CD4-positive, alpha-beta T cell treated with Interleukin-6 for 4 hours (primary cell): ENCODE measurements around the gene NPIPB5.
"Not testable (repeated sequence)": the region's sequence is repeated elsewhere in the genome, so short reads cannot be mapped to it uniquely, and the experiment has no call there.

Experiments used
- DNase-seq: peaks from one replicate; pipeline ENCODE4 v3.0.0-alpha.2; 2020; ENCODE audit warnings: mixed read lengths

NPIPB5 gene

GRCh38 chr16:22510591-22510990, at the start of gene NPIPB5:
Gene NPIPB5 (plus strand): TSS chr16:22510891. CDS start chr16:22513802, 2,911 bp downstream.
- not testable (repeated sequence) for DNase-seq

GRCh38 chr16:22468846-22469245, 41.8 kb upstream of the NPIPB5 start:
- not testable (repeated sequence) for DNase-seq

- not testable (repeated sequence) for DNase-seq
These were observed 27.3 kb downstream of the NPIPB5 start for GRCh38 chr16:22537996-22538395.

- not testable (repeated sequence) for DNase-seq
These were observed 34.1 kb downstream of the NPIPB5 start for GRCh38 chr16:22544809-22545208.

- DNase-seq, result not testable (repeated sequence)
These were observed 35.9 kb downstream of the NPIPB5 start for GRCh38 chr16:22546630-22547029.

- not testable (repeated sequence) for DNase-seq
These were observed 36.6 kb downstream of the NPIPB5 start for GRCh38 chr16:22547170-22547765.

- DNase-seq, result not testable (repeated sequence)
These were observed 39.2 kb downstream of the NPIPB5 start for GRCh38 chr16:22549853-22550252.

- DNase-seq, result not testable (repeated sequence)
These were observed 40.5 kb downstream of the NPIPB5 start for GRCh38 chr16:22551143-22551542.

- not testable (repeated sequence) for DNase-seq
These were observed 41.0 kb downstream of the NPIPB5 start for GRCh38 chr16:22551651-22552050.

- DNase-seq, result not testable (repeated sequence)
These were observed 46.1 kb downstream of the NPIPB5 start for GRCh38 chr16:22556759-22557158.
